Peyer's patch (tissue), 4 donors: ENCODE measurements around the gene ATG7.

Experiments used
- POLR2A ChIP-seq, 2 donors: fragments of 450-650 bp; IDR thresholded peaks; one replicate each; pipeline ENCODE4 v1.5.1; 2017; ENCODE audit warnings: antibody characterized with exemption in 2 of 2, mild to moderate bottlenecking in 2 of 2, moderate library complexity in 2 of 2
- TF ChIP-seq, protein P1 (sequence below), 6 experiments: fragments of 450-650 bp in 4 of 6; fragments of 200-600 bp in 2 of 6; sonication (generic) in 1 of 6; IDR thresholded peaks; one replicate each; pipeline ENCODE4 v1.5.1; 2017 to 2019; ENCODE audit warnings: antibody characterized with exemption in 6 of 6, mild to moderate bottlenecking in 3 of 6, moderate library complexity in 1 of 6

DNA sequence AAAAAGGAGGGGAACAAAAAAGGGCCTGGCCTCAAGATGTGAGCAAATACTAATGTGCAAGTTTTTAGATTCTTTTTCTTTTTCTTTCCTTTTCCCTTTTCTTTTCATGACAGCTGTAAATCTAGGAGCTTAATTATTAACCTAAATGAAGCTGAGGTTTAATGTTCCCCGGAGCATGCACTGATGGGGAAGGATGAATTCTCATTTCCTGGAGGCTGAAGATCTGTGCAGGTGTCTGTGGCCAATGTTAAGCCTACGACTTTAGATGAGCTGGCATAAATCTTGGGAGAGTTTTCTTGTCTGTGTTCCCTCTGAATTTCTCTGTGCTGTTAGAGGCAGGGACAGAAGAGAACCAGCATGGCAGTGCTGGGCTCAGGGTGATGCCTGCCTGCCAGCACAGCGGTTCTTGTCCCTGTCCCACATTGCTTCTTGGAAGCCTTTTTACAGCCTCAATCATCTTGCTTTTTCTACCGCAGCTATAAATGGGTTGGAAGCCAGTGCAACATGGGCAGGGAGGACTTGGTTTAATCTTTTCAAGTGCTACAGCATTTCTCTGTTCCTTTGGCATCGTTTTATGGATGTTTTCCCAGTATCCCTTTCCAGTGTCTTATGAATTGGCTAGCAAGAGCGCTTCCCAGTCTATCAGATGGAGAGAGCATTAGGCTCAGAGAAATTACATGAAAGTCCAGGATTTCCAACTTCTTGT is 119.1 kb downstream of the ATG7 start:
- TF ChIP-seq, protein P1, sequence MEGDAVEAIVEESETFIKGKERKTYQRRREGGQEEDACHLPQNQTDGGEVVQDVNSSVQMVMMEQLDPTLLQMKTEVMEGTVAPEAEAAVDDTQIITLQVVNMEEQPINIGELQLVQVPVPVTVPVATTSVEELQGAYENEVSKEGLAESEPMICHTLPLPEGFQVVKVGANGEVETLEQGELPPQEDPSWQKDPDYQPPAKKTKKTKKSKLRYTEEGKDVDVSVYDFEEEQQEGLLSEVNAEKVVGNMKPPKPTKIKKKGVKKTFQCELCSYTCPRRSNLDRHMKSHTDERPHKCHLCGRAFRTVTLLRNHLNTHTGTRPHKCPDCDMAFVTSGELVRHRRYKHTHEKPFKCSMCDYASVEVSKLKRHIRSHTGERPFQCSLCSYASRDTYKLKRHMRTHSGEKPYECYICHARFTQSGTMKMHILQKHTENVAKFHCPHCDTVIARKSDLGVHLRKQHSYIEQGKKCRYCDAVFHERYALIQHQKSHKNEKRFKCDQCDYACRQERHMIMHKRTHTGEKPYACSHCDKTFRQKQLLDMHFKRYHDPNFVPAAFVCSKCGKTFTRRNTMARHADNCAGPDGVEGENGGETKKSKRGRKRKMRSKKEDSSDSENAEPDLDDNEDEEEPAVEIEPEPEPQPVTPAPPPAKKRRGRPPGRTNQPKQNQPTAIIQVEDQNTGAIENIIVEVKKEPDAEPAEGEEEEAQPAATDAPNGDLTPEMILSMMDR (IDR thresholded peaks at IDR 0.05) = no peak
- no peak for TF ChIP-seq POLR2A (IDR thresholded peaks at IDR 0.05)
